SK-N-SH treated with all-trans-retinoic acid at 6 μM for 48 hours (cell line): ENCODE data around the gene CLEC14A.

Experiments used
- ESRRG ChIP-seq: fragments of 250-450 bp; sonication (Bioruptor Pico); IDR thresholded peaks from 2 replicates; pipeline ENCODE4 v1.6.1; 2021; ENCODE audit warnings: mild to moderate bottlenecking
- ZC3H10 ChIP-seq: fragments of 250-450 bp; sonication (Bioruptor Pico); IDR thresholded peaks from 2 replicates; pipeline ENCODE4 v1.5.1; 2021; ENCODE audit warnings: mild to moderate bottlenecking, moderate library complexity
- ZNF70 ChIP-seq: fragments of 450-650 bp; formaldehyde crosslinking; IDR thresholded peaks from 2 replicates; pipeline ENCODE4 v1.5.0; 2020; ENCODE audit warnings: mild to moderate bottlenecking, moderate library complexity

- TF ChIP-seq ZC3H10 (no peak), ZNF70 (no peak), ESRRG (CRISPR knock-in tag) (no peak)
These were observed 49.1 kb downstream of the CLEC14A start for GRCh38 chr14:38206689-38207376.
